Ecto neural progenitor cell (in vitro differentiated cells): ENCODE data around the gene TKTL1.
"Not testable (repeated sequence)": the region's sequence is repeated elsewhere in the genome, so short reads cannot be mapped to it uniquely, and the experiment has no call there.

Source experiments
- DNase-seq: peaks from one replicate; pipeline ENCODE4 v3.0.0-alpha.2; 2018; ENCODE audit warnings: low spot score

The TKTL1 gene, protein sequence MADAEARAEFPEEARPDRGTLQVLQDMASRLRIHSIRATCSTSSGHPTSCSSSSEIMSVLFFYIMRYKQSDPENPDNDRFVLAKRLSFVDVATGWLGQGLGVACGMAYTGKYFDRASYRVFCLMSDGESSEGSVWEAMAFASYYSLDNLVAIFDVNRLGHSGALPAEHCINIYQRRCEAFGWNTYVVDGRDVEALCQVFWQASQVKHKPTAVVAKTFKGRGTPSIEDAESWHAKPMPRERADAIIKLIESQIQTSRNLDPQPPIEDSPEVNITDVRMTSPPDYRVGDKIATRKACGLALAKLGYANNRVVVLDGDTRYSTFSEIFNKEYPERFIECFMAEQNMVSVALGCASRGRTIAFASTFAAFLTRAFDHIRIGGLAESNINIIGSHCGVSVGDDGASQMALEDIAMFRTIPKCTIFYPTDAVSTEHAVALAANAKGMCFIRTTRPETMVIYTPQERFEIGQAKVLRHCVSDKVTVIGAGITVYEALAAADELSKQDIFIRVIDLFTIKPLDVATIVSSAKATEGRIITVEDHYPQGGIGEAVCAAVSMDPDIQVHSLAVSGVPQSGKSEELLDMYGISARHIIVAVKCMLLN

DNA sequence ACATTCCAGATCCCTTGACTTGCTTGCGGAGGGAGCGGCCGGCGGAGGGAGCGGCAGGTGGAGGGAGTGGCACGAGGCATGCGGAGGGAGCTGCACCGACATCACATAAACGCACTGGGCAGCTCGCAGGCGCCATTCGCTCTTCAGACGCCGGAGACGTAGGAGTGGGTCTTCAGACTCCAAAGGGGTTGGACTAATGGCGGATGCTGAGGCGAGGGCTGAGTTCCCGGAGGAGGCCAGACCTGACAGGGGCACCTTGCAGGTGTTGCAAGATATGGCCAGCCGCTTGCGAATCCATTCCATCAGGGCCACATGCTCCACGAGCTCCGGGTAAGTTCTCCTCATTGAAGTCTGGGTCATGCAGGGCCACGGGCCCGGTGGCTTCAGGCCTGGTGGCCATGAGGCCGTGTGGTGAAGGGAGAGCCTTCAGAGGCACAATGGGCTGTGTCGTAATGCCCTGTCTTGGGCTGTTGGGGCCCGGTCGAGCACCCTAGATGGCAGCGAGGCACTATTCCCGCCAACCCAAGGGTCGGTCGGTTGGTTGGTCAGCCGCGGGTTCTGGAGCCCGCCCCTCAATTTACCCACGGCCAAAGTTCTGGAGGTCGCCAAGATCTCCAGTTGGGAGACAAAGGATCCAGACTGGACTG is at the start of gene TKTL1:
TKTL1 (plus strand) TSS at position 132 of the 647 bp plus-strand sequence; CDS start at position 197, 65 bp downstream.
- no peak for DNase-seq

DNA sequence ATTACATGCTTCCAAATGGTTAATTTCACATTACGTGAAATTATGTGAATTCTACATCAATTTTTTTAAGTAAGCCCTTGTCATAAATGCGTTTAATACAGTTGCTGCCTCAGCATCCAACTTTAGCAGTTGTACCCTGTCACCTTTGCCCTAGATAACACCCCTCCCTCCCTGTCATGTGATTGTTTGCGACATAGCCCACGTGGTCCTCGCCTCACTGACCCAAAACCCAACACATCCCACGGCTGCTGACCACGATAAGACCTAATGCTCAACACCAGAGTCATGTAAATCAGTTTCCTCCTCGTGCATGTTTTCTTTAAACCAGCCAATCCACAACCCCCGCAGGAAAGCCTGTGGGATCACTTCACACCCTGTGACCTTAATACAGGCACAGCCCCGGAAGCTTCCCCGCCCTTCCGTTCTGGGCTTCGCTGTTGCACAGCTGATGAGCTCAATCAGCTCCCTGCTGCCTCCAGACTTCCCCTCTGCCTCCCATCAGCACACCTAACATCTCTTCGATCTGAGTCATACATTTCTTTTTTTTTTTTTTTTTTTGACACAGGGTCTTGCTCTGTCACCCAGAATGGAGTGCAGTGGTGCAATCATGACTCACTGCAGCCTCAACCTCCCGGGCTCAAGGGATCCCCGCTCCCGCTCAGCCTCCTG is 48.1 kb upstream of the TKTL1 start:
- not testable (repeated sequence) for DNase-seq

DNA sequence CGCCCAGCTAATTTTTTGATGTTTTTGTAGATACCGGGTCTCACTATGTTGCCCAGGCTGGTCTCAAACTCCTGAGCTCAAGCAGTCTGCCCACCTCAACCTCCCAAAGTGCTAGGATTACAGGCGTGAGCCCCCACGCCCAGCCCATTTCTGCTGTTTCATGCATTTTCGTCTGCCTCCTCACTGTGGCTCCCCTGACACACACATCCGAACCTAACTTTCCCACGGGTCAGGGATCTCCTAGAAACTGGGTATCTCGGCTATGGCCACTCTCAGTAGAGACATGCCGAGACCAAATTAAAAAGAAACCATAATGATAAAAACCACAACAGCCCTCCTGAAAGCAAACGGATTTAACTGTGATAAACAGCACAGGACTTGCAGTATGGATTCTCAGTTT is 47.5 kb upstream of the TKTL1 start:
- not testable (repeated sequence) for DNase-seq

DNA sequence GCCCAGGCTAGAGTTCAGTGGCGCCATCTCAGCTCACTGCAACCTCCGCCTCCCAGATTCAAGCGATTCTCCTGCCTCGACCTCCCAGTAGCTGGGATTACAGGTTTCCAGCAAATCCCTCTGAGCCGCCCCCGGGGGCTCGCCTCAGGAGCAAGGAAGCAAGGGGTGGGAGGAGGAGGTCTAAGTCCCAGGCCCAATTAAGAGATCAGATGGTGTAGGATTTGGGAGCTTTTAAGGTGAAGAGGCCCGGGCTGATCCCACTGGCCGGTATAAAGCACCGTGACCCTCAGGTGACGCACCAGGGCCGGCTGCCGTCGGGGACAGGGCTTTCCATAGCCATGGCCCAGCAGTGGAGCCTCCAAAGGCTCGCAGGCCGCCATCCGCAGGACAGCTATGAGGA is 38.3 kb upstream of the TKTL1 start, which contains the start of gene OPN1MW3:
OPN1MW3 (plus strand) TSS at position 301 of the 400 bp plus-strand sequence; CDS start at position 339, 38 bp downstream.
- DNase-seq, result not testable (repeated sequence)

DNA sequence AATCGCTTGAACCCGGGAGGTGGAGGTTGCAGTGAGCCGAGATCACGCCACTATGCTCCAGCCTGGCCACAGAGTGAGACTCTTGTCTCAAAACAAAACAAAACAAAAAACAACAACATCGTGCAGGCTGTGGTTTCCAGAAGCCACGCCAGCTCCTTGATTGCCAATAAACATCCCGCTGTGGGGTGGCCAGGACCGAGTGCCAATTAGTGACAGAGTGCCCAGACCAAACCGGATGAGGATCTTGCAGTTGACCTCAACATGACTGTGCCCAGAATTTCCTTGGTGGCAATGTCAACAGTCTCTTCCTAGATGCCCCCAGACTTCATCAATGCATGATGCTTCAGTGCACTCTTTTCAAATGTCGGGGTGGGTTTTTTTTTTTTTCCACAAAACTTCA is 36.9 kb upstream of the TKTL1 start:
- not testable (repeated sequence) for DNase-seq

DNA sequence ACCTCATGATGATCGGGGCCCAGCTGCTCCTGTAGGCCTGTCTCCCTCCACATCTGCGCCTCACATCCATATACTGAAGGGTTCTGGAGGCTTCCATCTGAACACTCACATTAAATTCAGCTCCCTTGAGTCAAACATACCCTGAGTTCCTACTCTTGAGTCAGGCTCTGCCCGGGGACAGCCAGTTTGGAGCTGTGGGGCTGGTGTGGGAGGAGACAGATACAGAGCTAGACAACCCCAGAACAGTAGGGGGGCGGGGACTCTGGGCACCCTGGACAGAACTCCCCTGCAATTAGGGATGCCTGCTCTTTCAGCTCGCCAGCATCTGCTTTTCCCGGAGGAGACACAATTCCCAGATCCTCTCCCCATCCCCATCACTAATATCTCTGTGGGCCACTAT is 32.5 kb upstream of the TKTL1 start:
- not testable (repeated sequence) for DNase-seq

DNA sequence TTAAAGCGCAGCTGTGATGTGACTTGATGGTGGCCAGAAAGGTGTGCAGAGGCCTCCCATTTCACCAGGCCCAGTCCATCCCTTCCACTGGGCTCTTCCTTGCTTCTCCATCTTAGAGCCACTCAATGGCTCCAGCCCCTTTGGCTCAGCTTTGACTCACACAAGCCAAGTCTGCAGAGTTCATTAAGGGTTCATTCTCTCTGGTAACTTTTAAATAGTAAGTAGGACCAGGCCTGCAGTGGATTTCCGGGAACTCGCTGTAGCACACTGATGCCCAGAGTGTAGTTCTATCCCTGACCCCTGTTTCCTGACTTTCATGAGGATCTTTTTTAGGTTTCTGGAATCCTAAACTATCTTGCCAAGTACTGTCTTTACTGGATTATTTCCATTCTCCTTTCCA is 26.4 kb upstream of the TKTL1 start:
- DNase-seq, result not testable (repeated sequence)

DNA sequence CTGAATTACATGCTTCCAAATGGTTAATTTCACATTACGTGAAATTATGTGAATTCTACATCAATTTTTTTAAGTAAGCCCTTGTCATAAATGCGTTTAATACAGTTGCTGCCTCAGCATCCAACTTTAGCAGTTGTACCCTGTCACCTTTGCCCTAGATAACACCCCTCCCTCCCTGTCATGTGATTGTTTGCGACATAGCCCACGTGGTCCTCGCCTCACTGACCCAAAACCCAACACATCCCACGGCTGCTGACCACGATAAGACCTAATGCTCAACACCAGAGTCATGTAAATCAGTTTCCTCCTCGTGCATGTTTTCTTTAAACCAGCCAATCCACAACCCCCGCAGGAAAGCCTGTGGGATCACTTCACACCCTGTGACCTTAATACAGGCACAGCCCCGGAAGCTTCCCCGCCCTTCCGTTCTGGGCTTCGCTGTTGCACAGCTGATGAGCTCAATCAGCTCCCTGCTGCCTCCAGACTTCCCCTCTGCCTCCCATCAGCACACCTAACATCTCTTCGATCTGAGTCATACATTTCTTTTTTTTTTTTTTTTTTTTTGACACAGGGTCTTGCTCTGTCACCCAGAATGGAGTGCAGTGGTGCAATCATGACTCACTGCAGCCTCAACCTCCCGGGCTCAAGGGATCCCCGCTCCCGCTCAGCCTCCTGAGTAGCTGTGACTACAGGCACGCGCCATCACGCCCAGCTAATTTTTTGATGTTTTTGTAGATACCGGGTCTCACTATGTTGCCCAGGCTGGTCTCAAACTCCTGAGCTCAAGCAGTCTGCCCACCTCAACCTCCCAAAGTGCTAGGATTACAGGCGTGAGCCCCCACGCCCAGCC is 10.9 kb upstream of the TKTL1 start:
- DNase-seq, result not testable (repeated sequence)

DNA sequence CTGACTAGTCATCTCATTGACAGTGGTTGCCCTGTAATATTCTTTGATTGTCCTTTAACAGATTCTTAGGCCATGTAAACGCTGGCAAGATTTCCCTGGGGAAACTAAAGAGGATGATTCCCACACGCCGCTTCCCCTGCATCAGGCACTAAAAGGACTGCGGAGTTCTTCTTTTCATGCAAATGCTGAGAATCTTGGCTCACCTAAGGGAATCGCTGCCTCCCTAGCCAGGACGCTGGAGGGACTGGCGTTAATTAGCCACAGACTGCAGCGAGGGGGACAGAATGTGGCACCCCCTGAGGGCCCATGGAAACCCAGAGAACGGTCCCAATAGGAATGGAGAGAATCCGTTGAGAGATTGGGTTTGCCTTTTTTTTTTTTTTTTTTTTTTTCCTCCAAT is 9.2 kb upstream of the TKTL1 start:
- not testable (repeated sequence) for DNase-seq

DNA sequence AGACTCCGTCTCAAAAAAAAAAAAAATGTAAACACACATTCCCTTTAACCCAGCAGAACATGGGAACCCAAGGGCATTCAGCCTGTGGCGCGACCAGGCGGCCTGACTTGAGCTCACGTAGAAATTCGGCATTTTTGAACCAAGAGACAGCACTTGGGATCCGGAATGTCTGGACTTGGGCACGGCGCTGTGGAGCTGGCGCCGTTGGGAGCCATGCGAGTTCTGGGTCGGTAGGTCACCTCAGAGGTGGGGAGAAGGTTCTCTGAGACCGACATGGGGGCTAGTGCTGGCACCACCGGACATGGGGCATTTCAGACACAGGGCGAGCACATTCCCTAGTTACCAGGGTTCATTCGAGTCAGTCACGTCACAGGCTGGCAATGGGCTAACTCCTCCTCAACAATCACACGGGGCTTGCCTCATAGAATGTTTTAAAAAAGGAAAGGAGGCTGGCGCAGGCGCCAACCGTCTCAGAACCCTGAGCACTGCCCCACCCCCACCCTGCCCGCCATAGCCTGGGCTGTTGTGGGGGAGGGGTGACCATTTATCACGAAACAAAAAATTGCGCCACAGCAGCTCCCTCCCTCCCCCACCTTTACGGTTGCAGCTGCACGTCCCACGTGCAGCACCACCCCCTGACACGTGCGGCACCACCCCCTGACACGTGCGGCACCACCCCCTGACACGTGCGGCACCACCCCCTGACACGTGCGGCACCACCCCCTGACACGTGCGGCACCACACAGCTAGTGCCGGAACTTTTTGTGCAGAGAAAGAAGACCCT is 612 bp upstream of the TKTL1 start, which contains the start of gene TEX28:
TEX28 (minus strand) TSS at position 334 of the 784 bp plus-strand sequence. CDS start 3,007 bp downstream, outside the sequence.
- no peak for DNase-seq

DNA sequence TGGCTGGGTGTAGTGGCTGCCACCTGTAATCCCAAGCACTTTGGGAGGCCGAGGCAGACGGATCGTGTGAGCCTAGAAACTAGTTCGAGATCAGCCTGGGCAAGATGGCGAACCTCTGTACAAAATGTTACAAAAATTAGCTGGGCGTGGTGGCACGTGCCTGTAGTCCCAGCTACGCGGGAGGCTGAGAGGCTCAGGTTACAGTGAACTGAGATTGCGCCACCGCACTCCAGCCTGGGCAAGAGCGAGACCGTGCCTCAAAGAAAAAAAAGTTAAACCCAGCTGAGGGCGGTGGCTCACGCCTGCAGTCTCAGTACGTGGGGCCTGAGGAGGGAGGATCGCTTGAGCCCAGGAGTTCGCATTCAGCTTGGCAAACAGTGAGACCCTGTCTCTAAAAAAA is 1.1 kb downstream of the TKTL1 start:
- DNase-seq, result no peak

DNA sequence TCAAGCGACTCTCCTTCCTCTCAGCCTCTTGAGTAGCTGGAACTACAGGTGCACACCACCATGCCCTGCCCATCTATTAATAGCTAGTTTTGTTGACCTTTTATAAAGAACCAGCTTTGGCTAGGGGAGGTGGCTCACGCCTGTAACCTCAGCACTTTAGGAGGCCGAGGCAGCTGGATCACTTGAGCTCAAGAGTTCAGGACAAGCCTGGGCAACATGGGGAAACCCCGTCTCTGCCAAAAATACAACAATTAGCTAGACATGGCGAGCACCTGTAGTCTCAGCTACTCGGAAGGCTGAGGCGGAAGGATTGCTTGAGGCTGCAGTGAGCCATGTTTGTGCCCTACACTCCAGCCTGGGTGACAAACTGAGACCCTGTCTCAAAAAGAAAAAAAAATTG is 2.7 kb downstream of the TKTL1 start:
- no peak for DNase-seq

DNA sequence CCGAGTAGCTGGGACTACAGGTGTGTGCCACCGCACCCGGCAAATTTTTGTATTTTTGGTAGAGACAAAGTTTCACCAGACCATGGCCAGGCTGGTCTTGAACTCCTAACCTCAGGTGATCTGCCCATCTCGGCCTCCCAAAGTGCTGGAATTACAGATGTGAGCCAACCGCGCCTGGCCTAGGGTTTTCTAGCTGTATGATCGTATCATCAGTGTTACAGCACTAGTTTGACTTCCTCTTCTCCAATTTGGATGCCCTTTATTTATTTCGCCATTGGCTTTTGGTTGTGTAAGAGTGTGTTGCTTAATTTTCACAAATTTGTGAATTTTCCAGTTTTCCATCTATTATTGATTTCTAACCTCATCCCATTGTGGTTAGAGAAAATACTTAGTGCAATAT is 5.2 kb downstream of the TKTL1 start:
- no peak for DNase-seq

DNA sequence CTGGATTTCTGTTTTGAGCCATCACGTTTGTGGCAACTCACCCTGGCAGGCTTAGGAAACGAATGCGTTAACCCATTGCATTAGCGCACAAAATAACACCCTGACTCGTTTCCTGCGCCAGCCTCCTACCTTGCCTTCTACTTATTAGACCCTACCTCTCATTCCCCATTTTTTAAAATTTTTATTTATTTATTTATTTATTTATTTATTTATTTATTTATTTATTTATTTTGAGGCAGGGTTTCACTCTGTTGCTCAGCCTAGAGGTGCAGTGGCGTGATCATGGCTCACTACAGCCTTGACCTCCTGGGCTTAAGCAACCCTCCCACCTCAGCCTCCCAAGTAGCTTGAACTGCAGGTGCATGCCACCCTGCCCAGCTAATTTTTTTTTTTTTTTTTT is 7.4 kb downstream of the TKTL1 start:
- DNase-seq, result not testable (repeated sequence)

DNA sequence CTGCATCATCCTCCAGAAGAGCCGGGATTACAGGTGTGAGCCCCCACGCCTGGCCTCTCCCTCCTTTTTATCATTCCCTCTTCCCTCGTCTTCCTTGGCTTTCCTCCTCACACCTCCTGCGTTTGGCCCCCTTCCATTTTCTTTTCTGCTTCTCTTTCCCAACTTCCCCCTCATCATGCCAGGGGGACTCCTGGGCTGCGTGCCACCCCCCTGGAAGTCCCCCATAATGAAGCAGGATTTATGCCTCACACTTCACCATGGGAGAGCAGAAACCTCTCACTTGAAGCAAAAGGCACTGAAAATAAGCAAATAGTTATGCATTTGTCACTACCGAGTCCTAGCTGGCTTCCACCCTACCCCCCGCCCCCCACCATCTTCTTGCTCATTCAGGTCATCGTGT is 7.9 kb downstream of the TKTL1 start:
- DNase-seq, result no peak

DNA sequence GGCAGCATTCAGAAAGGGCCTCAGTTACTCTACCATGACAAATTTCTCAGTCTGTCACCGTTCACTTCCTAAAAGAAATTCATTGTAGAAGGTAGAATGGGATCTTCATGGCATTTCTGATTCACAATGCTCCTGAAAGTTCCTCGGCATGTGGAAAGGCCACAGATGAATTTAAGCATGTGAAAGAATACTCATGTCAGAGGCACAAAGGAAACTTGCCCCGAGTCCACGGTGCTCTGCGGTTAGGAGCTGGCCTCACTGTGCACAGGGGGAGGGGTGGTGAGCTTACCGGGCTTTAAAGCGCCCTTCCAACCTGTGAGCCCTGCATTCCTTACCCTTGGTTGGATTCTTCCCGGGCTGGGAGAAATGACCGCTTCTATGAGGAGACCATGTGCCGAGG is 9.3 kb downstream of the TKTL1 start:
- DNase-seq, result no peak

DNA sequence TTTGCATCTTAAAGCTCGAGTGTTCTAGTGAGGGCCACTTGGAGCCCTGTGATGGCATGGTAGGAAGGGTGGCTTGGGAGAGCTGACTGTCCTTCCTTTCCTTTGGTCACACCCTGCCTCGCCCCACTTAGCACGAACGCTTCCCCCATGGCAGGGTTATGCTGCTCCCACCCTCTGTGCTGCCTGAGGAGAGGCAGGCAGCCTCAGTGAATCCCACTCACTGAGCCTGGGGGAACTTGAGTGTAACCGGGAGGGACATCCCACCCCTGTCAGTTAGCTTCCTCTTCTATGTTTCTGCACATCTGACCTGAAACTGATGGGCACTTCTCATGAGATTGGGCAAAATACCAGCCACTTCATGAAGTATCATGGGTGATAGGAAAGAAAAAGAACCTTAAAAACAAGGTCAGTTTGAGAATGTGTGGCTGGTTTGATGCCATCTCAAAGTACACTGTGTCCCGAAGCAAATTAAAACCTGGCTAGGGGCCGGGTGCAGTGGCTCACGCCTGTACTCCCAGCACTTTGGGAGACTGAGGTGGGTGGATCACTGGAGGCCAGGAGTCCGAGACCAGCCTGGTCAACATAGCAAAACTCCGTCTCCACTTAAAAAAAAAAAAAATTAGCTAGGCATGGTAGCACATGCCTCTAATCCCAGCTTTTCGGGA is 10.1 kb downstream of the TKTL1 start:
- DNase-seq, result no peak

DNA sequence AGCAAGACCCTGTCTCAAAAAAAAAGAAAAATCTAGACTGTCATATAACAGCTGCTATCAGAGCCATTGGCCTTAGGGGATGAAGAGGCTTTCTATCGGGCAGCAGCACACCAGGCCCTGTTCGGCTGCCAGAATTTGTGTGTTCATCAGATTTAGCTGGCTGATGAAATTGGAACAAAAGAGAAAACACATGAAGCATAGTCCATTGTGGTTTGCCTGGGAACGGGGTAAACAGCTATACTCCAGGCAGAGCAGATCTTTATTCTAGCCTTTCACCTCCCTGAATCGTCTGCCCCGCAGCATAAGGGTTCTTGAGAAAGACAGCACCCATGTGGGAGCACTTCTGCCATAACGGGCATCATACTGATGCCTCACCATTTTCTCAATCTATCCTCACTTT is 11.6 kb downstream of the TKTL1 start:
- no peak for DNase-seq

DNA sequence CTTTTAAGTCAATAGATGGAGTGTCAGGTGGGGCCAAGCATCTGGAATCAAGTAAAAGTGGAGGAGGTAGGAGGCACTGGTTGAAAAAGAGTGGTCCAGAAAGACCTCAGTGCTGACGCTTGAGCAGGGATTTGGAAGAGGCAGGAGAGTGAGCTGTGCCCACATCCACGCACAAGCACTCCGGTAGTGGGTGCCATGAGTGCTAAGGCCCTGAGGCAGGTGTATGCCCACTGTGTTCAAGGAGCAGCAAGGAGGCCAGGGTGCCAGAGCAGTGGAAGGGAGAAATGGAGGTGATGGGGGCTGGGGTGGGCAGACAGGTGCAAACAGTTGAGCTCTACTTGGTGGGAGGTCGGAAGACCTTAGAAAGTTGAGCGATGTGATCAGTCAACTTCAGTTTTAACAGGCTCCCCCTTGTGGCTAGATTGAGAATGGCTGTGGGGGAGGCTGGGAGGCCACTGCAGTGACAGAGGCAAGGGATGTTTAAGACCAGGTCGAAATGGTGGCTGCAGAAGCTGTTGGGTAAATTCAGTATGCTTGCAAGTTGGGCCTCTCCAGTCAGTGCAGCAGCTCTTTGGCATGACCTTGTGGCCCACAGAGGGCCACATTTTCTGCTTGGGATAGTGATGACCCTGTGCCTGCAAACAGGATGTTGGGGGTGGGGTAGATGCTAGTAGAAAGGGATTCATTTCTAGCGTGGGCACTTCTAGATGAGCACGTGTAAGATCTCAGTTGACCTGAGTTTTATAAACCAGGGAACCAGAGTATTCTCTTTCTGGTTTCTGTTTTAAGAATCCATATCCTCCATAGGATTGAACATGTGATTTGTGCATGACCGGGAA is 12.7 kb downstream of the TKTL1 start:
- peak; percentile 64 for DNase-seq
